GM12875 (cell line): ENCODE measurements around the gene AKIRIN1.
"Not testable (repeated sequence)": the region's sequence is repeated elsewhere in the genome, so short reads cannot be mapped to it uniquely, and the experiment has no call there.

ENCODE experiments used
- H3K4me3 ChIP-seq: one replicate; pipeline ENCODE4 v1.5.1; 2011; ENCODE audit warnings: low read depth, low read length, control low read depth
- TF ChIP-seq, protein P1 (sequence below): IDR thresholded peaks from 2 replicates; pipeline ENCODE4 v1.5.1; 2011; ENCODE audit warnings: low read depth, mild to moderate bottlenecking, control low read depth, inconsistent platforms, low read length, moderate library complexity, borderline replicate concordance; ENCODE audit not compliant: insufficient read depth

The AKIRIN1 gene

DNA sequence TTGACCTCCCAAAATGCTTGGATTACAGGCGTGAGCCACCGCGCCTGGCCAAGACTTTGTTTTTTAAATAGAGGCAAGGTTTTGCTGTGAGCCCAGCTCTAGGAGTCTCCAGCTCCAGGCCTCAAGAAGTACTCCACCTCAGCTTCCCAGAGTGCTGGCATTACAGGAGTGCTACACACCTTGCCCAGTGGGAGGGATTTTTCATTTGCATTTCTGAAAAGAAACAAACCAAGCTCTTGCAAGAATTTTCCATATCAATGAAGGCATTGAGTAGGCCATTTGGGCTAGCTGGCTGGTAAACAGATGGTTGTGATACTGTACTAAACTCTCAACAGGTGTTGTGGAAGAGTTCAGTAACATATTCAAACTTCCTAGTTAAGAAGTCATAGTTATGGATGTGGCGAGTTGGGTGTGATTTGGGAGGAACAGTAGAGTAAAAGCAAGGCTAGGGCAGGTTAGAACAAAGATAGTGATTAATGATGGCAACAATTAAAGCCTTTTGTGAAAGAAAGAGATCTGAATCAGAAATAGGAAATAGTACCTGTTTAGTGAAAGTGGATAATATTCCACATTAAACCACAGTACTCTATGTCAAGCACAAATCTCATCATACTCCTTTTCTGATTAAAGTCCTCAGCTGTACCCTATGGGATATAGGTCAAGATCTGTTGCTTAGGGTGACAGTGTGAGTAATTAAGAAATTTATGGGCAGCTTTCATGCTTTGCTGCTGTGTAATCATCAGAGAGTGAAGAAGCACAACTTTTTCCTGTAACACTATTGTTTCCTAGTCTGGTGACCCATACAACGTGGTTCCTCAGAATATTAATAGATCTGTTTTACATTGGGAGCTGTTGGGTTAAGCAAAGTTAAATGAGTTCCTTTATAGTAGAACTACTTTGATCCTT lies 10.7 kb downstream of the AKIRIN1 start:
- TF ChIP-seq, protein P1, sequence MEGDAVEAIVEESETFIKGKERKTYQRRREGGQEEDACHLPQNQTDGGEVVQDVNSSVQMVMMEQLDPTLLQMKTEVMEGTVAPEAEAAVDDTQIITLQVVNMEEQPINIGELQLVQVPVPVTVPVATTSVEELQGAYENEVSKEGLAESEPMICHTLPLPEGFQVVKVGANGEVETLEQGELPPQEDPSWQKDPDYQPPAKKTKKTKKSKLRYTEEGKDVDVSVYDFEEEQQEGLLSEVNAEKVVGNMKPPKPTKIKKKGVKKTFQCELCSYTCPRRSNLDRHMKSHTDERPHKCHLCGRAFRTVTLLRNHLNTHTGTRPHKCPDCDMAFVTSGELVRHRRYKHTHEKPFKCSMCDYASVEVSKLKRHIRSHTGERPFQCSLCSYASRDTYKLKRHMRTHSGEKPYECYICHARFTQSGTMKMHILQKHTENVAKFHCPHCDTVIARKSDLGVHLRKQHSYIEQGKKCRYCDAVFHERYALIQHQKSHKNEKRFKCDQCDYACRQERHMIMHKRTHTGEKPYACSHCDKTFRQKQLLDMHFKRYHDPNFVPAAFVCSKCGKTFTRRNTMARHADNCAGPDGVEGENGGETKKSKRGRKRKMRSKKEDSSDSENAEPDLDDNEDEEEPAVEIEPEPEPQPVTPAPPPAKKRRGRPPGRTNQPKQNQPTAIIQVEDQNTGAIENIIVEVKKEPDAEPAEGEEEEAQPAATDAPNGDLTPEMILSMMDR = no peak
- no peak overlapping the region for H3K4me3 ChIP-seq

DNA sequence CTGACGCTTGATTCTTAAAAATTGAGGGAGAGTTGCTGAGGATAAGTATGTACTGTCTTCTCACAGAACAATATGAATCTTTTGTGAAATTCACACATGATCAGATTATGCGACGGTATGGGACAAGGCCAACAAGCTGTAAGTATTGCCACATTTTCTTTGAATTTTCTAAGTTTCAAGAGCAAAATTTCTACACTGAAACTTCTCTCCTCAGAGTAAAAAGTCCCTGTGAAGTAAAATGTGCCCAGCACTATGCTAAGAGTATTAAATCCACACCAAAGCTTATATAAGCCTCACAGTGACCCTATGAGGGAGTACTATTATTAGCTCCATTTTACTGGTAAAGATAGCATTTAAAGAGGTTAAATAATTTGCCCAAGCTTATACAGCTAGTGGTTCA lies 12.2 kb downstream of the AKIRIN1 start:
- TF ChIP-seq, protein P1 = no peak
- no peak overlapping the region for H3K4me3 ChIP-seq

DNA sequence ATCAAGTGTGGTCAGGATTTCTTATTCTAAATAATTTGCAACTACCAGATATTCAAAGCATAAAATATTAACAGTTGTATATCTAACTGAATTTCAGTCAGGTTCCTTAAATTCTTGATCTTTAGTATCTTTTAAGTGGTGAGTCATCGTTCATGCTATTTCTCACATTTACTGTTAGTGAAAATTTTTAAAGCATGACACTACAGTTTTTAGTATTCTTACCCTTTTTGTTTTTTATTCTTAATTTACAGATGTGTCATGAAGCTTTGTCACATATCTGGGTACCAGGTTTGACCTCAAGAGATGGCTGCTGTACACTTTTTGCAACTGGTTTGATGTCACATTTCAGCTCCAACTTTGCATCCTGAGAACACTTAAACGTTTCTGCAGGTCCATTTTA lies 12.7 kb downstream of the AKIRIN1 start:
- TF ChIP-seq, protein P1 = no peak
- H3K4me3 ChIP-seq = no peak overlapping the region

DNA sequence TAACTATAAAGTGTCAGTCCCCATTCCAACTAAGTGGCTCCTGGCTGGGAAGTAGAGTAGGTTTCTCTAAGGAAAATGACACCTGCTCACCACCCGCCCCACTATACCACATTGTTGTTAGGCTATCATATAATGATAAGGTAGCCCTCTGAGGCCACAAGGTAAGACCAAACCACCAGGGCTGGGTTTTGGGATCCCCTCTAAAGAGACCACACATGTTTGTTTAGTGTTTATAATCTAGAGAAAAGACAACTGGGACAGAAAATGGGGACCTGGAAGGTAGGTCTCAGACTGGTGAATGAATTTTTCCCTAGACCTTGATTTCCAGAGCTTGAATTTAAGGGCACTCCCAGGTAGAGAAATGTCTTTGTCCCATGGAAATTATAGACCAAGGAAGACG lies 15.2 kb downstream of the AKIRIN1 start:
- H3K4me3 ChIP-seq = no peak overlapping the region
- TF ChIP-seq, protein P1 = no peak

DNA sequence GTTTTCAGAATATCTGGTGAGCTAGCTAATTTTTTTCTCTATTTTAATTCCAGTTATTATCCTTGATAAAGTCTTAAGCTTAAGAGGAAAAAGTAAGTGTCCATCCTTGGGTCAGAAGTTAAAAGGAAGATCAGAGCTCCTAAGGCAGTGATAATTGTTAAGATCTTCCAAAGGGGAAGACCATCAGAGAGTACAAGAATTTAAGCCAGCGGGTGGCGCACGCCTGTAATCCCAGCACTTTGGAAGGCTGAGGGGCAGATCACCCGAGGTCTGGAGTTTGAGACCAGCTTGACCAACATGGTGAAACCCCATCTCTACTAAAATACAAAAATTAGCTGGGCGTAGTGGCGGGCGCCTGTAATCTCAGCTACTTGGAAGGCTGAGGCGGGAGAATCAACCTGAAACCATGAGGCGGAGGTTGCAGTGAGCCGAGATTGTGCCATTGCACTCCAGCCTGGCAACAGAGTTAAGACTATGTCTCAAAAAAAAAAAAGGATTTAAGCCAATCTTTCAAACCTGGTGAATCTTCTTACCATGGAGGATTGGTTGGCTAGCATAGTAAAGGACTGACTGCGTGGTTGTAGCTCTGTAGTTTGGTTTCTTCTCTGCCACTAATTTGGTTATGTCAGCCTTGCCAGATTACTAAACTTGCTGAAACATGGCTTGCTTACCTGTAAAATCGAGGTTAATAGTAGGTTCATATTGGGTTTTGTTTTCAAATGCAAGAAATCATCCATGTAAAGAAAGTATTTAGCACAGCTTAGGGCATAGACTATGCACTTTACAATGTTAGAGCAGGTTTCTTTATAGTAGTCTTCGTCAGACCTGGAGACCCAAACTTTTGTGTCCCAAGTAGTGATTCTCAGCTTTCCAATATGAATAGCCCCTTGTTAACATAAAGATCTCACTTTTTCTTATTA lies 15.9 kb downstream of the AKIRIN1 start:
- TF ChIP-seq, protein P1 = no peak
- H3K4me3 ChIP-seq = no peak overlapping the region

DNA sequence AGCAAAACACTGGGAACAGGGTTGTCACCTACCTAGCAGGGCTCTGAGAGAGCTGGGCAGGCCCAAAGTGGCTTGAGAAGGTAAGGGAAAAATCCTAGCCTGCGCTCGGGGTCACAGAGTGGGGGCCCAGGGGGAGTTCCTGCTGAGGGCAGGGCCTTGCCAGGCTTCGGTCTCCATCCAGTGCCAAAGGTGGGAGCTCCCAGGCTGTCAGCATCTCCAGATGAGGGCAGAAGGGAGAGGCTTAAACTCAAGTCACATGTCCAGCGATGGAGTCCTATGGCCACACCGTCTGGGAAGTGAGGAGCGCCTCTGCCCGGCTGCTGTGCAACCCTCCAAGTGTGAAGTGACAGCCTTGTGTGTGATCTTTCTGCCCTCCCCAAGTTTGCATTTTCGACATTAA lies 23.9 kb downstream of the AKIRIN1 start:
- not testable (repeated sequence) for H3K4me3 ChIP-seq

DNA sequence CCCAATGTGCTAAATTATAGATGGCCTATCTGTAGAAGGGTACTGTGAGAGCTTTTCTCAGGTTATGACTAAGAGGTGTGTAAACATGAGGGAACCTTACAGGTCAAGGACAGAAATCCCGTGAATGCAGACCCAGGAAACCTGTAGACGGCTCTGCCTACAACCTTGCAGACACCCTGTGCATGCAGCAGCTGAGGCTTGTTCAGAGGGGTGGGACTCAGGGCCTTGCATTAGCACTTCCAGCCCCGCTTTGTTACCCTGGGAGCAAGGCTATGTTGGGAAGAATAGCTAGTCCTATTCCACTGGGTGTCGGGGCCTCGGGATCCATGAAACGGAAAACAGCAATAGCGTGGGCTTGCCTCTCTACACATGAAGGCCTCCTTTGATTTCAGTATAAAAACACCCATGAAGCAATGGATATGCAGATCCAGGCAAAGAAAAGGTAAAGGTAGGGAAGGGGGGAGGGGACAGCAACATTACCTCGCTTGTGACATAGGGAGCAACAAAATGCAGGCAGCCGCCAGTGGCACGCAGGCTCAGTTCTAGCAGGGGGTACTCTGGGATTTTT lies 25.6 kb downstream of the AKIRIN1 start:
- TF ChIP-seq, protein P1 = no peak
- H3K4me3 ChIP-seq = no peak overlapping the region
